GM21737 (cell line): ENCODE measurements around the gene AGAP1.
"Not testable (repeated sequence)": the region's sequence is repeated elsewhere in the genome, so short reads cannot be mapped to it uniquely, and the experiment has no call there.

Experiments
- ATAC-seq: cut with Tn5 transposase; IDR thresholded peaks from one replicate; pipeline ENCODE4 v1.9.1; 2021; ENCODE audit warnings: mild to moderate bottlenecking, moderate library complexity; ENCODE audit not compliant: unreplicated experiment

AGAP1 gene

GRCh38 chr2:235928751-235929370 lies 435.0 kb downstream of the AGAP1 start:
- ATAC-seq: no peak

GRCh38 chr2:235930701-235931100 lies 436.9 kb downstream of the AGAP1 start:
- no peak for ATAC-seq

- no peak for ATAC-seq
Measured at GRCh38 chr2:235931676-235932075, 437.8 kb downstream of the AGAP1 start.

- ATAC-seq: no peak
Measured at GRCh38 chr2:235934059-235934773, 440.4 kb downstream of the AGAP1 start.

GRCh38 chr2:235934774-235935484 lies 441.1 kb downstream of the AGAP1 start:
- ATAC-seq: no peak

- no peak for ATAC-seq
Measured at GRCh38 chr2:235935773-235936172, 441.9 kb downstream of the AGAP1 start.

GRCh38 chr2:235936493-235936892 lies 442.6 kb downstream of the AGAP1 start:
- ATAC-seq: no peak

- no peak for ATAC-seq
Measured at GRCh38 chr2:235937087-235937486, 443.2 kb downstream of the AGAP1 start.

GRCh38 chr2:235937526-235937925 lies 443.7 kb downstream of the AGAP1 start:
- ATAC-seq: no peak

- no peak for ATAC-seq
Measured at GRCh38 chr2:235937936-235938335, 444.1 kb downstream of the AGAP1 start.

GRCh38 chr2:235938611-235939010 lies 444.8 kb downstream of the AGAP1 start:
- ATAC-seq: no peak

- ATAC-seq: no peak
Measured at GRCh38 chr2:235939471-235939870, 445.6 kb downstream of the AGAP1 start.

GRCh38 chr2:235940330-235940729 lies 446.5 kb downstream of the AGAP1 start:
- ATAC-seq: no peak

GRCh38 chr2:235944591-235944990 lies 450.7 kb downstream of the AGAP1 start:
- ATAC-seq: no peak

GRCh38 chr2:235945608-235946140 lies 451.8 kb downstream of the AGAP1 start:
- no peak for ATAC-seq

- no peak for ATAC-seq
Measured at GRCh38 chr2:235946590-235946989, 452.7 kb downstream of the AGAP1 start.

GRCh38 chr2:235947055-235947454 lies 453.2 kb downstream of the AGAP1 start:
- ATAC-seq: not testable (repeated sequence)

- no peak for ATAC-seq
Measured at GRCh38 chr2:235949567-235950472, 456.0 kb downstream of the AGAP1 start.

- no peak for ATAC-seq
Measured at GRCh38 chr2:235950473-235950809, 456.6 kb downstream of the AGAP1 start.

- ATAC-seq: no peak
Measured at GRCh38 chr2:235951493-235951892, 457.6 kb downstream of the AGAP1 start.

GRCh38 chr2:235951982-235952381 lies 458.1 kb downstream of the AGAP1 start:
- no peak for ATAC-seq
